PC-3 (cell line): ENCODE data around the gene NREP. TPM values are rescaled to one million over a fixed set of nuclear protein-coding genes. Genes with fewer than 3 reads are reported as not detected.

Experiments used
- ATAC-seq: fragments of 200-7000 bp; cut with Tn5 transposase; 2 replicates; pipeline ENCODE4 v1.9.1; 2020; ENCODE audit warnings: mild to moderate bottlenecking, moderate library complexity
- BruUV-seq: library from RNA; stranded (reverse); fragments of 400-500 nt; replicated peaks from 2 replicates; lab custom pipeline; 2021; lab: Mats Ljungman, UMichigan
- CTCF ChIA-PET: fragments of 300-600 bp; sonication (Branson Sonifier 250); formaldehyde crosslinking; loops from one replicate; lab custom pipeline; 2022; ENCODE audit warnings: antibody characterized with exemption; lab: Charles Lee
- POLR2A ChIA-PET: fragments of 300-600 bp; sonication (Branson Sonifier 250); formaldehyde crosslinking; loops from one replicate; lab custom pipeline; 2022; ENCODE audit warnings: antibody characterized with exemption; ENCODE audit not compliant: unreplicated experiment; lab: Charles Lee
- DNase-seq: peaks from one replicate; pipeline ENCODE4 v3.0.0-alpha.2; 2015
- H2AFZ ChIP-seq: fragments of 300-600 bp; sonication (generic); 2 replicates; pipeline ENCODE4 v1.6.0; 2016; ENCODE audit warnings: antibody characterized with exemption, low read length
- H3F3A ChIP-seq: fragments of 300-600 bp; sonication (generic); one replicate; pipeline ENCODE4 v1.6.0; 2017; ENCODE audit warnings: antibody characterized with exemption, low read length, control low read depth, mild to moderate bottlenecking; ENCODE audit not compliant: unreplicated experiment
- H3K27ac ChIP-seq: fragments of 300-600 bp; sonication (generic); 2 replicates; pipeline ENCODE4 v1.5.1; 2016; ENCODE audit warnings: mild to moderate bottlenecking, low read length
- H3K27me3 ChIP-seq: fragments of 300-600 bp; sonication (generic); 2 replicates; pipeline ENCODE4 v1.6.1; 2016; ENCODE audit warnings: low read length, mixed read lengths
- H3K36me3 ChIP-seq: fragments of 300-600 bp; sonication (generic); 2 replicates; pipeline ENCODE4 v1.6.1; 2016; ENCODE audit warnings: low read depth, mixed run types, low read length, mixed read lengths
- H3K4me1 ChIP-seq: fragments of 300-600 bp; sonication (generic); 2 replicates; pipeline ENCODE4 v1.5.1; 2016; ENCODE audit warnings: low read length; ENCODE audit not compliant: insufficient read depth
- H3K4me2 ChIP-seq: fragments of 300-600 bp; sonication (generic); 2 replicates; pipeline ENCODE4 v1.6.0; 2016; ENCODE audit warnings: low read length
- H3K4me3 ChIP-seq: fragments of 300-600 bp; sonication (generic); 2 replicates; pipeline ENCODE4 v1.5.1; 2016; ENCODE audit warnings: mild to moderate bottlenecking, low read length, mixed read lengths
- H3K79me2 ChIP-seq: fragments of 300-600 bp; sonication (generic); 2 replicates; pipeline ENCODE4 v1.6.1; 2017; ENCODE audit warnings: low read length, mixed read lengths
- H3K9ac ChIP-seq: fragments of 300-600 bp; sonication (generic); 2 replicates; pipeline ENCODE4 v1.6.0; 2016; ENCODE audit warnings: mild to moderate bottlenecking, low read length
- H3K9me2 ChIP-seq: fragments of 300-600 bp; sonication (generic); replicated peaks from 2 replicates; pipeline ENCODE4 v1.6.1; 2016; ENCODE audit warnings: mixed run types, low read length, mixed read lengths
- H3K9me3 ChIP-seq: fragments of 300-600 bp; sonication (generic); 2 replicates; pipeline ENCODE4 v1.6.1; 2016; ENCODE audit warnings: low read length, mixed read lengths
- H4K20me1 ChIP-seq: fragments of 300-600 bp; sonication (generic); 2 replicates; pipeline ENCODE4 v1.6.1; 2016; ENCODE audit warnings: low read length, mixed read lengths
- EZH2 ChIP-seq: fragments of 300-600 bp; sonication (generic); IDR thresholded peaks from one replicate; pipeline ENCODE4 v1.6.1; 2017; ENCODE audit warnings: antibody characterized with exemption, mild to moderate bottlenecking, low read length; ENCODE audit not compliant: unreplicated experiment
- EZH2phosphoT487 ChIP-seq: fragments of 300-600 bp; sonication (generic); IDR thresholded peaks from 2 replicates; pipeline ENCODE4 v1.6.1; 2018; ENCODE audit warnings: mild to moderate bottlenecking, antibody characterized with exemption, low read length, borderline replicate concordance
- intact Hi-C: fragments of 100-400 bp; cut with micrococcal nuclease; formaldehyde crosslinking; loops from 2 replicates; pipeline ENCODE4 v1.9.0; 2023
- total RNA-seq: library from RNA; depleted of rRNA; stranded (reverse); fragments of >200 nt; gene quantifications from 2 replicates; pipeline ENCODE4 v1.2.3, GENCODE V29; 2014
- TF ChIP-seq, protein P1 (sequence below): fragments of 300-600 bp; sonication (generic); conservative IDR thresholded peaks from 2 replicates; pipeline ENCODE4 v1.5.1; 2017; ENCODE audit warnings: antibody characterized with exemption, low read depth, mild to moderate bottlenecking, low read length

NREP gene
- total RNA-seq, 1 experiment from 2014 or later: 22.6 TPM

DNA sequence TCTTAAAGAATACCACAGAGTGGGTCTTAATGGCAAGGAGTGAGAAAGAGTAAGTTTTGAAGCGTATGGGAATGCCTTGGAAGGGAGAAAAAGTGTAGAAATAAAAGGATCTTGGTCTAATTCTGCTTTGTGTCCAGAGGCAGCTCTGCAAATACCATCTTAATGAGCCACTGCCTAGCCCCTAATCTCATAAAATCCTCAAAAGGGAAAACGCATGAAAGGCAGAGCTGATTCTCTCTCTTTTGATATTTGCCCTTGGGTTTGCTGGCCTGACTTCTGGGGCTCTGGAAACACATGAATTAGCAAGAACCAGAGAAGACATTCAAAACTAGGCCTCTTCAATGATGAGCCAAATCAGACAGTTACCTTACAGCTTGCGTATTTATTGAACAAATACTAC lies 28.1 kb downstream of the NREP start:
- Histone ChIP-seq H3K79me2 (no peaks in the 10 kb centered on the region), H3K4me2 (no peak overlapping the region), H3K36me3 (no peaks in the 10 kb centered on the region; the same call in 1 of the 2 replicates), H3K4me3 (no peak overlapping the region), H3F3A (no peaks in the 10 kb centered on the region), H3K9me2 (no peaks in the 10 kb centered on the region), H4K20me1 (no peaks in the 10 kb centered on the region), H3K9ac (no peak overlapping the region), H3K4me1 (peaks cover 13% of the 10 kb centered on the region), H3K9me3 (no peaks in the 10 kb centered on the region), H3K27me3 (no peaks in the 10 kb centered on the region), H3K27ac (no peak overlapping the region), H2AFZ (no peak overlapping the region)
- no peak for DNase-seq
- no peak for ATAC-seq
- ChIA-PET CTCF (no interaction called here), POLR2A (no interaction called here)
- intact Hi-C loops: no loop called here
- no peak for TF ChIP-seq EZH2phosphoT487
- no peak for TF ChIP-seq EZH2
- TF ChIP-seq, protein P1, sequence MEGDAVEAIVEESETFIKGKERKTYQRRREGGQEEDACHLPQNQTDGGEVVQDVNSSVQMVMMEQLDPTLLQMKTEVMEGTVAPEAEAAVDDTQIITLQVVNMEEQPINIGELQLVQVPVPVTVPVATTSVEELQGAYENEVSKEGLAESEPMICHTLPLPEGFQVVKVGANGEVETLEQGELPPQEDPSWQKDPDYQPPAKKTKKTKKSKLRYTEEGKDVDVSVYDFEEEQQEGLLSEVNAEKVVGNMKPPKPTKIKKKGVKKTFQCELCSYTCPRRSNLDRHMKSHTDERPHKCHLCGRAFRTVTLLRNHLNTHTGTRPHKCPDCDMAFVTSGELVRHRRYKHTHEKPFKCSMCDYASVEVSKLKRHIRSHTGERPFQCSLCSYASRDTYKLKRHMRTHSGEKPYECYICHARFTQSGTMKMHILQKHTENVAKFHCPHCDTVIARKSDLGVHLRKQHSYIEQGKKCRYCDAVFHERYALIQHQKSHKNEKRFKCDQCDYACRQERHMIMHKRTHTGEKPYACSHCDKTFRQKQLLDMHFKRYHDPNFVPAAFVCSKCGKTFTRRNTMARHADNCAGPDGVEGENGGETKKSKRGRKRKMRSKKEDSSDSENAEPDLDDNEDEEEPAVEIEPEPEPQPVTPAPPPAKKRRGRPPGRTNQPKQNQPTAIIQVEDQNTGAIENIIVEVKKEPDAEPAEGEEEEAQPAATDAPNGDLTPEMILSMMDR: no peak
- no TSS peak for BruUV-seq

DNA sequence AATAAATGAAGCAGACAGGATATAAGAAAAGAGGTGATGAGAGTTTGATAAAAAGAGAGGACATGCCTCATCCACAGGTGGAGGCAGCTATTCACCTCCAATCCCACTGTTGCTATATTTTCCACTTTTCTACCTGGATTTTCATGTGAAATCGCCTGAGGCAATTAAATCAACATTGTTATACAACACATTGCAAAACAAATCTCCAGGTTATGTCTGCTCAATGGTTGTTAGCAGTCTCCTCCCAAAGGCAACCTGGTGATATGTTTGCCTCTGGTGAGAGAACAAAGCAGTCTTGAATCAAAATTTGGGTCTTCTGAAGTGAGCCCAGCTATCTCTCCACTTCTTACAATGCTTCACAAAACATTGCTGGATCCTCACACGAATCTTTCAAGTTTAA lies 30.0 kb downstream of the NREP start:
- Histone ChIP-seq H3K27ac (no peak overlapping the region), H3K79me2 (no peaks in the 10 kb centered on the region), H3K9ac (no peak overlapping the region), H3K9me2 (no peaks in the 10 kb centered on the region), H3K4me3 (no peak overlapping the region), H2AFZ (no peak overlapping the region), H3K4me1 (peaks cover 13% of the 10 kb centered on the region), H3K36me3 (no peaks in the 10 kb centered on the region; the same call in 1 of the 2 replicates), H3K9me3 (no peaks in the 10 kb centered on the region), H3K27me3 (no peaks in the 10 kb centered on the region), H4K20me1 (no peaks in the 10 kb centered on the region), H3K4me2 (no peak overlapping the region), H3F3A (no peaks in the 10 kb centered on the region)
- ATAC-seq (no peak), DNase-seq (no peak)
- TF ChIP-seq EZH2phosphoT487 (no peak), EZH2 (no peak)
- TF ChIP-seq, protein P1: no peak
- POLR2A ChIA-PET: no interaction called here
- BruUV-seq: no TSS peak
- CTCF ChIA-PET: no interaction called here
- intact Hi-C loops: no loop called here

DNA sequence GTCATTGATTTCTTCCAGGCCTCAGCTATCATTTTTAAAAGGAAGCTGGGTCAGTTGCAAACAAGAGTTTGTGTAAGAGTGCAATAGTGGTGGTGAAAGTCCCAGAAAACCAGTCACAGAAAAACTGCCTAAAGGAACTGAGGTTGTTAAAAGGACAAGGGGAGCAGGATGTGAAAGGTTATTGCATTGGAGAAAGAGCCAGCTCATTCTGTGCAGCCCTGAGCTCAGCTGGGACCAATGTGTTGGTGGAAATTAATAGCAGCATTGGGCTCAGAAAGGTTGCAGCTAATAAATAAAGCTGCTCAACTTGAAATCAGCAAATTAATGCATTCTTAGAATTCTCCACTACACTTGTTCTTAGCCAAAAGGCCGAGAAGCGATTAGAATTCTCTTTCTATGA lies 34.9 kb downstream of the NREP start:
- intact Hi-C loops: no loop called here
- ChIA-PET POLR2A (interaction anchor here (0.6 kb wide), 1 partner anchor 106 kb away, joined by 3 read pairs; no protein-coding TSS in a partner anchor), CTCF (no interaction called here)
- no peaks in the 10 kb centered on the region for H3K79me2 ChIP-seq
- TF ChIP-seq EZH2phosphoT487: no peak
- TF ChIP-seq, protein P1: no peak
- TF ChIP-seq EZH2: no peak
- H2AFZ ChIP-seq: no peak overlapping the region
- ATAC-seq: no peak
- no TSS peak for BruUV-seq
- H3K4me1 ChIP-seq: no peaks in the 10 kb centered on the region
- no peaks in the 10 kb centered on the region for H3F3A ChIP-seq
- H3K4me3 ChIP-seq: no peak overlapping the region
- no peak overlapping the region for H3K9ac ChIP-seq
- DNase-seq: no peak
- H3K36me3 ChIP-seq: no peaks in the 10 kb centered on the region
- no peak overlapping the region for H3K4me2 ChIP-seq
- H3K27me3 ChIP-seq: no peaks in the 10 kb centered on the region
- no peaks in the 10 kb centered on the region for H4K20me1 ChIP-seq
- no peak overlapping the region for H3K27ac ChIP-seq
- H3K9me3 ChIP-seq: no peaks in the 10 kb centered on the region
- H3K9me2 ChIP-seq: no peaks in the 10 kb centered on the region
